HepG2 (cell line): ENCODE data around the gene KSR1.

ENCODE experiments used
- CREB3 ChIP-seq: sonication (generic); formaldehyde crosslinking; IDR thresholded peaks from 2 replicates; pipeline ENCODE4 v1.5.0; 2020; ENCODE audit warnings: missing genetic modification reagents
- ELK4 ChIP-seq: sonication (generic); formaldehyde crosslinking; IDR thresholded peaks from 2 replicates; pipeline ENCODE4 v1.9.0; 2021; ENCODE audit warnings: missing genetic modification reagents, borderline replicate concordance
- FOXC1 ChIP-seq: sonication (generic); formaldehyde crosslinking; IDR thresholded peaks from 2 replicates; pipeline ENCODE4 v1.8.0; 2022; ENCODE audit warnings: mild to moderate bottlenecking, missing genetic modification reagents, borderline replicate concordance
- HMGXB4 ChIP-seq, 2 experiments: sonication (generic) in 1 of 2; formaldehyde crosslinking in 1 of 2; IDR thresholded peaks; 2 replicates each; pipeline versions ENCODE4 v1.4.0 to v1.6.1; 2018 to 2020; ENCODE audit warnings: missing genetic modification reagents in 2 of 2, borderline replicate concordance in 1 of 2, low read depth in 1 of 2, mild to moderate bottlenecking in 1 of 2, missing biosample characterization in 1 of 2
- MXI1 ChIP-seq: IDR thresholded peaks from 3 replicates; pipeline ENCODE4 v1.6.1; 2012; ENCODE audit warnings: low read depth, low read length, inconsistent platforms, borderline replicate concordance
- NBN ChIP-seq: fragments of 450-650 bp; conservative IDR thresholded peaks from 2 replicates; pipeline ENCODE4 v1.6.1; 2017
- POLR2AphosphoS2 ChIP-seq: IDR thresholded peaks from 2 replicates; pipeline ENCODE4 v1.6.1; 2011; ENCODE audit warnings: low read depth, low read length, improper control_type of control experiment
- TCF7L2 ChIP-seq: IDR thresholded peaks from 2 replicates; pipeline ENCODE4 v1.6.1; 2011; ENCODE audit warnings: mild to moderate bottlenecking, low read depth, low read length, moderate library complexity
- YY1 ChIP-seq: IDR thresholded peaks from 2 replicates; pipeline ENCODE4 v1.6.1; 2011; ENCODE audit warnings: low read length, low read depth, moderate library complexity, mild to moderate bottlenecking; ENCODE audit not compliant: insufficient read depth, insufficient replicate concordance
- ZBTB33 ChIP-seq: sonication (generic); formaldehyde crosslinking; IDR thresholded peaks from 2 replicates; pipeline ENCODE4 v1.4.0; 2020; ENCODE audit warnings: missing genetic modification reagents
- ZNF138 ChIP-seq: sonication (generic); formaldehyde crosslinking; IDR thresholded peaks from 2 replicates; pipeline ENCODE4 v1.5.0; 2020; ENCODE audit warnings: mild to moderate bottlenecking, low read depth, missing genetic modification reagents
- ZSCAN21 ChIP-seq: sonication (generic); formaldehyde crosslinking; IDR thresholded peaks from 2 replicates; pipeline ENCODE4 v1.8.0; 2022; ENCODE audit warnings: mild to moderate bottlenecking, missing genetic modification reagents, moderate library complexity, borderline replicate concordance
- ZUFSP ChIP-seq: sonication (generic); formaldehyde crosslinking; IDR thresholded peaks from 2 replicates; pipeline ENCODE4 v1.9.0; 2021; ENCODE audit warnings: missing genetic modification reagents, mild to moderate bottlenecking, borderline replicate concordance
- ZZZ3 ChIP-seq: sonication (generic); formaldehyde crosslinking; IDR thresholded peaks from 2 replicates; pipeline ENCODE4 v1.4.0; 2020; ENCODE audit warnings: missing genetic modification reagents, mild to moderate bottlenecking, borderline replicate concordance

DNA sequence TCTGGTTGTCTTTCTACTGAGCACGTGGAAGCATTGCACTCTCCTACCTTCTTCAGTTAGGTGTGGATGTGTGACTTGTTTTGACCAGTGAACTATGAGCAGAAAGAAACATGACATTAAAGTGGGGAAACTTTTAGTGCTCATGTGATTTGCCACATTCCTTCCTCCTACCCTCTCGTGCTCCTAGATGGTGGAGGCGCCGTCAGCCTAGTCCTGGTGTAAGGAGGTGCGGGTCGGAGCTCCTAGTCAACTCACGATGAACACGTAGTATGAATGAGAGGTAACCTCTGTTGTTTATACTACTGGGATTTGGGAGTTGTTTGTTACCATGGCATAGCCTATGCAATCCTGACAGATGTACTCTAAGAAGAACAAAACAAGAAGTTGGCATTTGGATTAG, 47.4 kb downstream of the KSR1 start:
- TF ChIP-seq FOXC1 (CRISPR knock-in tag): no peak
- no peak for TF ChIP-seq ELK4
- TF ChIP-seq ZNF138 (CRISPR knock-in tag): no peak
- TF ChIP-seq MXI1: no peak
- TF ChIP-seq YY1: no peak
- no peak for TF ChIP-seq ZUFSP (CRISPR knock-in tag)
- TF ChIP-seq ZZZ3 (CRISPR knock-in tag): no peak
- TF ChIP-seq CREB3 (CRISPR knock-in tag): no peak
- TF ChIP-seq ZBTB33 (CRISPR knock-in tag): no peak
- no peak for TF ChIP-seq ZSCAN21
- TF ChIP-seq HMGXB4 (CRISPR knock-in tag; IDR thresholded peaks at IDR 0.05; ENCODE audit: borderline replicate concordance in 1 of 2, low read depth in 1 of 2): no peak
- no peak for TF ChIP-seq POLR2AphosphoS2
- TF ChIP-seq NBN: no peak
- no peak for TF ChIP-seq TCF7L2
